ENCODE data around the gene ITGA8.
"Not testable (repeated sequence)": the region's sequence is repeated elsewhere in the genome, so short reads cannot be mapped to it uniquely, and the experiment has no call there.

The ITGA8 gene

DNA sequence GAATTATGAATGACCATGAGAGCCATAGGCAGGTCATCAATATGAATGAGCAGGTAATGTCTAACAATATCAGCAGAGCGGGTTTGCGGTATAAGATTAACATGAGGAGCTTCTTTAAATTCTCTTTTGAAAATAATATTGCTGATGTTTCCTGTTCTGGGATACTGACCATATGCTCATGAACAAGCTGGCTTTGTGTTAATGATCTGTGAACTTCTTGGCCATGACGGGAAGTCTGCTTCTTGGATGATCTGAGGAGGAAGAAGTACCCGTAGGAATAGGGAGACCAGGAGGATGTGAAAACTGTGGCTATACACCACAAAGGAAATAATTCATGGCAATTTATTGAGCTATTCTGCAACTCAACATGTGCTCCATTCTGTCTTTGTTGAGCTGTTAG, 38.6 kb downstream of the ITGA8 start:
- DNase-seq (ENCODE audit: low spot score), result no peak

DNA sequence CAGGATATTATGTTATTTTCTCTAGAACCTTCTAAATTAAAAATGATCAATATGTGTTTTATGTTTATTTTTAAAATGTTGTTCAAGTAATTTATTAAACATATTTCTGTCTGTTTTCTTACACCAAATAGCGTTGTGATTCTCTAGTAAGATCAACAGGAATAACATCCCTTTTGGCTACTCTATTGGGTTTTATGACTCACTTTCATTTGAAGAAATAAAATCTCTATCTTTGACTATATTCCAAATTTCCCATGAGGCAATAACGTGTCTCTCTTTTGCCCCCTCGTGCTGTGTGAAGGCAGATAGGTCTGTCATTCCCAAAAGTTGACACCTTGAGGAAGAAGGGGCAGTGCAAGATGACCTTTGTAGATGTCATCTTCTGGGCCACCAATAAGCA, 40.9 kb downstream of the ITGA8 start:
- DNase-seq (ENCODE audit: low spot score), result no peak

DNA sequence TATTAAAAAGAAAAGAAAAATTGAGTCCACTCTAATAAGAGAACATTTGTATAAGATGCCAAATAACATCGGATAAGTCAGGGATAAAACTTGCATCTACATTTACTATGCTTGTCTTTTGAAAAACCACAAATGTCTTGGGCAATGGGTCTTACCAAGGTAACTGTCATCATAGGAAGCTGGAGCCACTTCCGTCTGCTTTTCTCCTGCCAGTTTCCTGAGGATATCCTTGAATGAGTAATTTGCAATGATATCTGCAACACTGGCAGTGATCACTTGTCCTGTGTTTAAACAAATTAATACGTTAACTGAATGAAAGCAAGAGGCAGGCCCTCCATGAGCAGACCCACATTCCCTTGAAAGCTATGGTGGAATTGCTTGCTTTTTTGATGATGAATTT, 47.3 kb downstream of the ITGA8 start:
- no peak for DNase-seq (ENCODE audit: low spot score)

DNA sequence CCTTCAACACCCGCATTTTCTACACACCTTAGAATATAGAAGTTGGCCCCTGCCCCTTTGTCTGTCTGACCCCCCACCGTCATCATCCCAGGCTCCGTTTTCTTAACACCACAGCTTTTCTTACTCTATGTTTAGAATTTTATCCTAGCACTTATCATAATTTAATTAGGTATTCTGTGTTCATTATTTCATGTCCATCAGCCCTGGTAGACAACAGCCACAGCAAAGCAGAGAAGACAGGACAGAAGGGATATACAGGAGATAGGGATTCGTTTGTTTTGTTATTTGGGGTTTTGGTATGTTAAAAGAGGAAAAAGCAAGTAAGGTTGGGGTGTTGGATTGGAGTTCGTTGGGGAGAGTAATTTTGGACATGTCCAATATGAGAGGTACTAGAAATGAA, 48.8 kb downstream of the ITGA8 start:
- DNase-seq (ENCODE audit: low spot score), result no peak

DNA sequence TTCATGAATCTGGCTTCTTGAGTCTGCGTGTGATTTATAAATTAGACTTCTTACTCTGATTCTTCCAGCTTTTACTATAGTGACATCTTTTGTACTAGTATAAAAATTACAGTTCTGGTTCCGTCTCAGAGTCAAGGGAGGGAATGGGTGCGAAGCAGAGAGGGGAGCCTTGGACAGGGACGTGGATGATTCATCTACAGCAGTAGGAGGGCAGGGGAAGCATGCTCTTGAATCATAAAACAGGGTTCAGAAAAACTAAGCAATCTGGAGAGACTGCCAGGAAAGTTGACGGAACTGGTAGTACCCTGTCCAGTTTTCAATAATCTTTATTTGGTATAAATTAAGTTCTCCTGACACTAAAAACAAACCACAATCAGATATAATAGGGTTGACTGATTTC, 58.1 kb downstream of the ITGA8 start:
- DNase-seq (ENCODE audit: low spot score), result no peak

DNA sequence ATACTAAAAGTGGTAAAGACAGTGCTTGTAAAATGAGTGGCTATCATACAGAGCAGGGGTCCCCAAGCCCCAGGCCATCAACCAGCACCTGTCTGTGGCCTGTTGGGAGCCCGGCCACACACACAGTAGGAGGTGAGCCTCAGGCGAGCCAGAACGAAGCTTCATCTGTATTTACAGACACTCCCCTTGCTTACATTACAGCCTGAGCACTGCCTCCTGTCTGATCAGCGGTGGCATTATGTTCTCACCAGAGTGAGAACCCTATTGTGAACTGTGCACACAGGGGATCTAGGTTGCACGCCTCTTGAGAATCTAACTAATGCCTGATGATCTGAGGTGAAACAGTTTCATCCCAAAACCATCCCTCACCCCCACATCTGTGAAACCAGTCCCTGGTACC, 58.7 kb downstream of the ITGA8 start:
- DNase-seq (ENCODE audit: low spot score), result no peak

DNA sequence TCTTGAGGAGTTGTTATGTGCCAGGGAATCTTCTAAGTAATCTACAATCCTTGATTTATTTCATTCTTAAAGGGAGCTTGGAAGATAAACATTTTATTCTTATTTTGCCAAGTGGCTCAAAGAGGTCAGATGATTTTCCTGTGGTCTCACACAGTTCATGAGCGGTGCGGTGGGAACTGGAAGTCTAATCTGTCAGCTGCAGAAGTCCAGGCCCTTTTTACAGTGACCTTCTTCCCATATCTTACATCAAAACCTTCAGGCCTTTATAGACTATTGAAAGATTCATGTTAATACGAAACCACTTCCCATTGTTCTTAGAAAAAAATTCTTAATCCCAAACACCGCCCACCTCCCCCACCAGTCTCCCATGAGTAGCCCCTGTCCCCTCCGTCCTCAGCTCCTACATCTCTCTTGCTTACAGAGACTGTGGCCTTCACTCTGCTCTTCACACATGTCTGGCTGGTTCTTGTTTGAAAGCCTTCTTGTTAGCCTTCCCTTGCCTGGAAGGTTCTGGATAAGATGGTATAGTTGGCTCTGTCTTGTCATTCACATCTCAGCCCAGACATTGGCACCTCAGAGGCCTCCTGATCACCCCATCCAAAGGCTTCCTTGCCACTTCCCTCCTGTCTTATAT, 61.5 kb downstream of the ITGA8 start:
- no peak for DNase-seq (ENCODE audit: low spot score)

DNA sequence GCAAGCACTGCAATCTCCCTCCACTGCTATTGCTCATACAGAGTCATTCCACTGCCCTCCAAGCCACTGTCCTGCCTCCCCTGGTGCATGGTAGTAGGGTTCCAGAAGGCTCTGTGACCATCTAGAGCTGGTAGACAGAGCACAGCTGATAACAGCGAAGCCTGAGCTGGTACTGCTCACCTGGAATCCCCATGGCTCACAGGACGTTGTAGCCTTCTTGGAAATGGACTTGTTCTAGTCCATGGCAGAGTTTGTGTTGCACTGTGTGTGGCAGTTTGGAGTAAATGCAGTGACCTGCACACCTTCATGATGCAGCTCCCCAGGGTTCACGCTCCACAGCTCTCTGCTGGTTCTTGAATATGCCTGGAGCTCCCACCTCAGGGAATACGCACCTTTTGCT, 67.0 kb downstream of the ITGA8 start:
- DNase-seq (ENCODE audit: low spot score), result no peak

DNA sequence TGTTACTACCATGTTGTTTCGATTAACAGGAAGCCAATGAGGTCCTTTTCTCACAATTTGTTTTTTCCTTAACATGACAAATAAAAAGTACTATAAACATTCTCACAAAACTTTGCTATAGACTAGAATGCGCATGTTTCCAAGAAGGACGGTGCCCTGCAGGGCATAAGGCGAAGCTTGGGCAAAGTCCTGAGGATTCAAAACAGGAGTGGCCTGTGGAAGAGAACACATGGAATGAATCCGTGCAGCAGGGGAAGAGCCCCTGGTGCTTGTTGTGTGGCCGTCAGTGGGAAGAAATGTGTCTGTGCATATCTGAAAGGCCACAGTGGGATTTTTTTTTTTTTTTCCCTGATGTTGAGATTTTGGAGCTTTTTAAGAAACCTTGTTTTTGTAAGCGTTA, 67.6 kb downstream of the ITGA8 start:
- DNase-seq (ENCODE audit: low spot score), result no peak

DNA sequence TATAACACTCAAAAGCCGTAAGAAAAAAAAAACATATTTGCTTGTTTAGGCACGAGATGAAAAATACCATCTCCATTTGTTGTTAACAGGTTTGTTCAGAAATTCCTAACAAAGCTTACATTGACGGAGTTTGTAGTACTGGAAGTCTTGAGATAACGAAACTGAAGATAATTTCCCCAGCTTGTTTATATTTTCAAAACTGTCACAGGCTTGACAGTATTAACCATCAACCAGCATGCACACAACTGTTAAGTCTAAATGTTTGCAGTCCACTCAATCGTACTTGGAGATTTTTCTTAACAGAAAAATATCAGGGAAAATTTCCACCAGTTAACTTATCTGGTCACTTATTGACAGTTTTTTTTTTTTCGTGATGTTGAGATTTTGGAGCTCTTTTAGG, 68.5 kb downstream of the ITGA8 start:
- DNase-seq (ENCODE audit: low spot score), result no peak

DNA sequence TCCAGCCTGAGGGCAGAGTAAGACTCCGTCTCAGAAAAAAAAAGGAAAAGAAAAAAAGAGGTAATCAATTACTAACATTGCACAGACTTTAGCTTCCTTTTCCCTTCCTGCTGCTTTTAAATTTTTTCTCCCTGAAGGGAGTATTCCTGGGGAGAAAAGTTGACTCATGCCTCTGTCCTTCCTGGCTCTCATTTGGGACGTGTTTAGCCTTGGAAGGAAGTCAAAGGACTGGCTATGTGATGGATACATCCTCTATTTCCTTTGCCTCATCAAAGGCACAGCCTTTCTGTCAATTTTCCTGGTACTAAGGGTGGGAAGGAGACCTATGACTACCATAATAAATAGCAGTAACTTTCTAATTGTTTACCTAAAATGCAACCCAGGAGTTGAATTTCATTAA, 77.6 kb downstream of the ITGA8 start:
- no peak for DNase-seq (ENCODE audit: low spot score)

DNA sequence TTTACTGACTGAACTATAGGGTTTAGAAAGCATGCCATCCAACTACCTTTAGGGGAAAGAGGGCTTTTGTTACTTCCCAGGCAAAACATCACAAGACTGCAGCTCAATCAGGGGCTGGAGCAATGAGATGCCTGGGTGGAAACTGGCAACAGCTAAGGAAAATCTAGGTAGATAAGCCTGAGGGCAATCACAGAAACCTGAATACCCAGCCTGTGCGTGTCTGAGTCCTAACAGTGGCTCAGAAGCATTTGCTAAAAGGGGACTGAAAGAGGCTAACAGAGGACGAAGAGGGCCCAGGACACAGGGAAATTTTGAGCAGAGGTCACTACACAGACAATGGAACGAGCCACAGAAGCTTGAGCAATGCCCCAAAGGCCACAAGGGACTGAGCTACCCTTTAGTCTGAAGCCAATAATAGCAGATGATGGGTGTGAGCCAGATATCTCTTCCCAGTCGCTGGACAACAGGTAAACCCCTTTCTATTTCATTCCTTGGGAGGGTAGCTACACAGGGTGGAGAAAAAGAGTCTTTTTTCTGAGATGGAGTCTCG, 79.1 kb downstream of the ITGA8 start:
- DNase-seq (ENCODE audit: low spot score), result no peak

DNA sequence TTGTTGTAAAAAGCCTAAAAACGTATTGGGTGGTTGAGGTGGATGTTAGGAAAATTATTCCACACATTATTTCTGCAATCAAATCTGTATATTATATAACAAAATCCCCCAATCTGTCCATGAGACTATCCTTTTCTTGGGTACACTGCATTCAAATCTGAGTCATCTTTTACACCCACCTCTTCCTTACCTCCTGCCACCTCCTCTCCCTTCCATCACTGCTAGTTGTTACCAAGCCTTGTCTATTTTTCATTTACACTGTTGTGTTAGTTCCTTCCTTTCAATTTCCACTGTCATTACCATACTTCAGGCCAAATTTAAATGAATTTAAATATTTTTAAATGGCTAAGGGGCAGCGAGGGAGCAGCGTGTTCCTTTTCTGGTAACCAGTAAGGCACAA, 83.3 kb downstream of the ITGA8 start:
- no peak for DNase-seq (ENCODE audit: low spot score)

DNA sequence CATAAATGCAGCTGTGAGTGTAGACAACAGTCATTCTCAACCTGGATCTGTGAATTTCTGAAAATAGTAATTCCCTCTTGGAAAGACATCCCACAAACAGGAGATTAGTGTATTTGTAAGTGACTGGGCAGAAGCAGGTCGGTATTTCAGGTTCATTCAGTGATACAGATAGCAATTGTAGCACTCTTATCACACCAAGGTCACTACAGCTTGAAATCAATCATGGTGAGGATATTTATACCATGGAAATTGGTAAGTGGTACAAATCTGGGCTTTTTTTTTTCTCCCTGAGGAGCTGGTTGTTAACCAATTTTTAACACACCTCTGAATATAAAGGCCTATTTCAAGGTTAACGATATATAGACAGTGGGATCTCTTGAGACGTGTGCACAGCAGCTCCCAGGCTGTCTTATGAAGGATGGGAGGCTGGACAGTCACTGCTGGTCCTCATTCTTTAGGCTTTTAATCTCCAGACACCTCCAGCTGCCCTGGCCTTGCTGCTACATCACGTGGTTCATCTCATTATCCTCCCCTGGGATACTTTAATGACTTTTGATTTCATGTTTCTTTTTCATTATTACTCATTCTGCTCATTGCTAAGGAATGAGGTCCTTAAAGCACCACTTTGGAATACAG, 87.1 kb downstream of the ITGA8 start:
- DNase-seq (ENCODE audit: low spot score), result no peak

DNA sequence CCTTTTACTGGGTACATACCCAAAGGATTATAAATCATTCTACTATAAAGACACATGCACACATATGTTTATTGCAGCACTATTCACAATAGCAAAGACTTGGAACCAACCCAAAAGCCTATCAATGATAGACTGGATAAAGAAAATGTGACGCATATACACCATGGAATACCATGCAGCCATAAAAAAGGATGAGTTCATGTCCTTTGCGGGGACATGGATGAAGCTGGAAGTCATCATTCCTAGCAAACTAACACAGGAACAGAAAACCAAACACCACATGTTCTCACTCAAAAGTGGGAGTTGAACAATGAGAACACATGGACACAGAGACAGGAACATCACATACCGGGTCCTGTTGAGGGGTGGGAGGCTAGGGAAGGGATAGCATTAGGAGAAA, 88.5 kb downstream of the ITGA8 start:
- not testable (repeated sequence) for DNase-seq (ENCODE audit: low spot score)

DNA sequence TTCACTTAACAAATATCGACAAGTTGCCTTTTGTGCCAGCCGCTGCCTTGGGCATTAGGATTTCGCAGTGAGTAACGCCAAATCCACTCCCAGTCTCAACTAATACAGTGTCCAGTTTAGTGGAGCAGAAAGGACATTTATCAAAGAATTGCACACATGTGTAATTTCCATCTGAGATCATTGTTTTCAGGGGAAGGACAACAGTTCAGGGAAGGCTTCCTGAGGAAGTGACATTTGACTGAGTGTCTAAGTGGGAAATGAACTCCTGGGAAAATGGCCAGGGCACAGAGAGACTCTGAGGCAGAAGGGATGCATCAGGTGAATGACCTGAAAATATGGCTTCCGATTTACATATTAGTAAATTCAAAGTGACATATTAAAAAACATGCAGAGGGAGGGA, 89.4 kb downstream of the ITGA8 start:
- DNase-seq (ENCODE audit: low spot score), result no peak

DNA sequence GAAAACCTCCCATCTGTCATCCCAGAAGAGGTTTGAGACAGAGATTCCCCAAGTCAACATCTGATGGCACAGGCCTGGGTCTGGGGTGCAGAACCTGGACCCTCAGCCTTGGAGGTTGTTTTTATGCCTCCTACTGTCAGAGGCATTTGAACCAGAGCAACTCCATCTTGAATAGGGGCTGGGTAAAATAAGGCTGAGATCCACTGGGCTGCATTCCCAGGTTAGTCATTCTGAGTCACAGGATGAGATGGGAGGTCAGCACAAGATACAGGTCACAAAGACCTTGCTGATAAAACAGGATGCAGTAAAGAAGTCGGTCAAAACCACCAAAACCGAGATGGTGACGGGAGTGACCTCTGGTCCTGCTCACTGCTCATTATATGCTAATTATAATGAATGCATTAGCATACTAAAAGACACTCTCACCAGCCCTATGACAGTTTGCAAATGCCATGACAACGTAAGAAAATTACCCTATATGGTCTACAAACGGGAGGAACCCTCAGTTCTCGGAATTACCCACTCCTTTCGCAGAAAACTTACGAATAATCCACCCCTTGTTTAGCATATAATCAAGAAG, 92.0 kb downstream of the ITGA8 start:
- DNase-seq (ENCODE audit: low spot score), result peak; percentile 45

DNA sequence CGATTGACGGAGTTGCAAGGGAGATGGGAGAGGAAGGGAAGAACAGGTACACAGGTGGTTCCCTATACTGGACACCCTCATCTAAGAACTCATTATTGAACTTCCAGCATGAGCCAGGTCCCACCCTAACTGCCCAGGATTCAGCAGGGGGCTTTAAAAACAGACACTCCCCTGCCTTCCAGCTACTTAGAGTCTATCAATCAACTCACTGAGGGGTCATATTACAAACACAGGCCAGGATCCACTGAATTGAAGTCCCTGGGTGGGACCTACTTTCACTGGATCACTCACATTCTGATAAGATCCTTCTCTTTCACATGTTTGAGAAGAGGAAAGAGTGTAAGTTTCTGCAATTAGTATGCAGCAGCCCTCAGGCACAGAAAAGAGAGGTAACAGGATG, 92.8 kb downstream of the ITGA8 start:
- no peak for DNase-seq (ENCODE audit: low spot score)

DNA sequence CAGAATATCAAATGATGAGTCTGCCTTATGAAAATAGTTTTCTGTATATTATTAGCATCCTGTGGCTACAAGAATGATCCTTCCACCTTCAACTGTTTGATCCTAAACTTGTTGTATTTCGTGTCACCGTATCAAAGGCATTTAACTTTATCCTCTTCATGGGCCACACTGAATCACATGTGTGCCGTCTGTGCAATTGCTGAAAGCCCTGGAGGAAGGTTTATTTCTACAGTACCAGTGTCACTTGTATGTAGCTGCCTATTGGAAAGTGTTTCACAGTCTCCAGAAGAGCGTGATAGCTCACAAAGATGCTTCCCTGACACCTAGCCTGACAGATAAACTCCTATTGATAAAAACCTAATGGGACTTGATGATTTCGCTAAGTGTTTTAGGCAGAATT, 94.5 kb downstream of the ITGA8 start:
- DNase-seq (ENCODE audit: low spot score), result no peak

DNA sequence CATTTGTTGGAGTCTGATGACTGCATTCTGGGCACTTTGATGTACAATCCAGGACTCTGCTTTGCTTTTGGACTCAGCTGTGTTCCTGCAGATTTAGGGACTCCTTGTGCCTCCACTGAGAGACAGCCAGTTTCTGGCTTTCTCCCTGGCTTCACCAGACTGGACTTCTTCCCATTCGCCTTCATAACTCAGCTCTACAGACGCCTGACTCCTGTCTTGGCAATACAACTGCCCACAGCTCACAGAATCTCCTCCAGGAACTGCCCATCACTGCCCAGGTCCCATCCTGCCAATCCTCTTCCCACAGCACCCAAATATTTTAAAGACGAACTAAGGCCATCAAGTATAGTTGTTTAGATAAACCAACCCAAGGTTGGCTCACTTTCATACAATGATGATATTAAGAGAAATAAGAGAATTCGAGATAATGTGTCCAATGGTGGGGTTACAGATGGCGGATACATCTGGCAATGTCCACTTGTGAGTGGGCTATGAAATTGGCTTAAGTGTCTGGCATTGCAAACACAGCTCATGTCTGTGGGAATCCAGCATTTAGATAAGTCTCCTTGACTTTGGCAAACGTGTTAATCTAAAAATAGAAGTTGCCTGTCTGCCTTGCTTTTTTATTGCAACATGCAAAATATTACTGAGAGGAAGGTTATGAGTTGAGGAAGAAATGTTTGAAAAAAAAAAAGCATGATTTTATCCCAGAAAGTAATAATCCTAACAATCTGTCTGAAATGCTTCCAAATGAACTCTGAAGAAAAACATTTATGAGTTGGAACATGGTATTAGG, 95.1 kb downstream of the ITGA8 start:
- no peak for DNase-seq (ENCODE audit: low spot score)

DNA sequence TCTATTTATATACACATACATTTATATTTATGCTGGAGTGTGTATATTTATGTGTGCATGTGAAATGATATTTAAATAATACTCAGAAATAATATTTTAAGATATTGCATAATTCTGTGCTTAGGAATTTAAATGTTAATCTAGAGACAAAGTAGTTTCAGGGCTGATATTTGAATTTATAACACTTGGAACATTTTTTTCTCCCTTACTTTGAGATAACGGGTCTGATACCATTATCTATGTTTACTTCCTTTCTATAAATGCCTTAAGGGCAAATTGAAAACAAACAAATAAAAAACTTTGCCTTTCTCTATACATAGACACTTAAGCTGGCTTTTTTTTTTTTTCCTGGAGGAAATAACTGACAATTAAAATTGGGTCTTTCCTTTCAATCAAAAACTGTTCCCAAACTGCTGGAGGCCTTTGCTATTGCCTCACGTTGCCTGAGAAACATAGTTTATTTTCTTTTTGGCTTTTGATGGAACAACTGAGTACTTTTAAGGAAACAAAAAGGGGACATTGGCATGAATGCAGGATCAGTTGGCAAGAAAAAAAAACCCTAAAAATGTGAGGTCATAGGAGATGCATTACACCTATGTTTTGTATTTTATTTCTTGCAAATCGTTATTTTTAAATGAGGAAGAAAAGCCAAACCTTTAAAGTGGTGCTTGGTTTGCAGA, 98.7 kb downstream of the ITGA8 start:
- no peak for DNase-seq (ENCODE audit: low spot score)

DNA sequence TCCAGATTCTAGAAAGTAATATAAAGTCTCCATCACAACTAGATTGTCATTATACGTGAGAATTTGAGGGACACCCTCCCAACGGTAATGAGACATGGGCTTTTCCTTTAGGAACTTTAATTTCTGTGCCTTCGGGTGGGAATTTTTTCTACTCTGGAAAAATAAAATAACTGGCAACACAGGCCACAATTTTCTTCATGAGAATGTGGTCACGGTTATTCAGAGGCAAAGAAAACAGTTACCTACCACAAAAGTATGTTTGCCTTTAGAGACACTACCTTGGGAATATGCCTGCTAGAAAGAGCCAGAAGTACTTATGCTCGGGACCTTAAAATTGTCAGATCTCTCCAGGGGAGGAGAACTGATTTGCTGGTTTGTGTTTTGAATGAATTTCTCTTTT, 99.4 kb downstream of the ITGA8 start:
- no peak for DNase-seq (ENCODE audit: low spot score)

Data from RKO (cell line).